Gastrocnemius medialis (tissue), 4 donors: ENCODE measurements around the gene PLPP7.
"Not testable (repeated sequence)": the region's sequence is repeated elsewhere in the genome, so short reads cannot be mapped to it uniquely, and the experiment has no call there.

Source experiments
- POLR2A ChIP-seq, 2 donors: fragments of 450-650 bp; IDR thresholded peaks; one replicate each; pipeline ENCODE4 v1.6.1; 2017; ENCODE audit warnings: antibody characterized with exemption in 2 of 2, mild to moderate bottlenecking in 2 of 2, moderate library complexity in 2 of 2
- TF ChIP-seq, protein P1 (sequence below), 5 experiments: fragments of 450-650 bp in 3 of 5; fragments of 200-600 bp in 2 of 5; sonication (generic) in 2 of 5; IDR thresholded peaks in 4 of 5; conservative IDR thresholded peaks in 1 of 5; 1 replicate in 4 of 5; 2 replicates in 1 of 5; pipeline ENCODE4 v1.5.1; 2016 to 2019; ENCODE audit warnings: antibody characterized with exemption in 5 of 5, mild to moderate bottlenecking in 3 of 5, moderate library complexity in 3 of 5

DNA sequence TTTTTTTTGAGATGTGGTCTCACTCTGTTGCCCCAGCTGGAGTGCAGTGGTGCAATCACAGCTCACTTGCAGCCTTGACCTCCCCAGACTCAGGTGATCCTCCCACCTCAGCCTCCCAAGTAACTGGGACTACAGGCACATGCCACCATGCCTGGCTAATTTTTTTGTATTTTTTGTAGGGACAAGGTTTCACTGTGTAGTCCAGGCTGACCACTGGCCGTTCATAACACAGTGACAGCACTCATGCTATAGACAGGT lies 18.6 kb upstream of the PLPP7 start:
- TF ChIP-seq, protein P1, sequence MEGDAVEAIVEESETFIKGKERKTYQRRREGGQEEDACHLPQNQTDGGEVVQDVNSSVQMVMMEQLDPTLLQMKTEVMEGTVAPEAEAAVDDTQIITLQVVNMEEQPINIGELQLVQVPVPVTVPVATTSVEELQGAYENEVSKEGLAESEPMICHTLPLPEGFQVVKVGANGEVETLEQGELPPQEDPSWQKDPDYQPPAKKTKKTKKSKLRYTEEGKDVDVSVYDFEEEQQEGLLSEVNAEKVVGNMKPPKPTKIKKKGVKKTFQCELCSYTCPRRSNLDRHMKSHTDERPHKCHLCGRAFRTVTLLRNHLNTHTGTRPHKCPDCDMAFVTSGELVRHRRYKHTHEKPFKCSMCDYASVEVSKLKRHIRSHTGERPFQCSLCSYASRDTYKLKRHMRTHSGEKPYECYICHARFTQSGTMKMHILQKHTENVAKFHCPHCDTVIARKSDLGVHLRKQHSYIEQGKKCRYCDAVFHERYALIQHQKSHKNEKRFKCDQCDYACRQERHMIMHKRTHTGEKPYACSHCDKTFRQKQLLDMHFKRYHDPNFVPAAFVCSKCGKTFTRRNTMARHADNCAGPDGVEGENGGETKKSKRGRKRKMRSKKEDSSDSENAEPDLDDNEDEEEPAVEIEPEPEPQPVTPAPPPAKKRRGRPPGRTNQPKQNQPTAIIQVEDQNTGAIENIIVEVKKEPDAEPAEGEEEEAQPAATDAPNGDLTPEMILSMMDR (IDR thresholded peaks at IDR 0.05 in 4 of 5, conservative IDR thresholded peaks at IDR 0.05 in 1 of 5), result not testable (repeated sequence)
- TF ChIP-seq POLR2A (IDR thresholded peaks at IDR 0.05), result not testable (repeated sequence)
